Hematopoietic multipotent progenitor cell treated with erythropoietin and hydrocortisone succinate and interleukin-3 and kit ligand, for 8 days (in vitro differentiated cells): ENCODE measurements around the gene MDFIC.

Experiments used
- DNase-seq: peaks from one replicate; pipeline ENCODE4 v3.0.0-alpha.2; 2015

Gene MDFIC

DNA sequence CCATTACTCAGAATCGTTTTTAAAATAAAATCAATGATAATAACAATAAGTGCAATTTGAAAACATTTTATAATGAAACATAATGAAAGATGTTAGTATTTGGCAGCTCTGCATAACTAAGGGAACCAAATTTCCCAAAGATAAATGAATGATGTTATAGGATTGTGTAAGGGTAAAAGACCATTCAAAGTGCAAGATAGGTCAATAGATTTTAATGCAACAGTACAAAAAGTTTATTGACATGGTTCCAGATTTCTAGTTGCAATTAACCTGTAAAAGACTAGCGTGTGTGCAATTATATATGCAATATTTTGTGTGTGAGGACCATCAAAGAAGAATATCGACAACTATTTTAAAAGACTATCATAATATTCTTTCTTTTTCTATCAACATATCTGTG is 122.3 kb downstream of the MDFIC start:
- DNase-seq, result no peak

DNA sequence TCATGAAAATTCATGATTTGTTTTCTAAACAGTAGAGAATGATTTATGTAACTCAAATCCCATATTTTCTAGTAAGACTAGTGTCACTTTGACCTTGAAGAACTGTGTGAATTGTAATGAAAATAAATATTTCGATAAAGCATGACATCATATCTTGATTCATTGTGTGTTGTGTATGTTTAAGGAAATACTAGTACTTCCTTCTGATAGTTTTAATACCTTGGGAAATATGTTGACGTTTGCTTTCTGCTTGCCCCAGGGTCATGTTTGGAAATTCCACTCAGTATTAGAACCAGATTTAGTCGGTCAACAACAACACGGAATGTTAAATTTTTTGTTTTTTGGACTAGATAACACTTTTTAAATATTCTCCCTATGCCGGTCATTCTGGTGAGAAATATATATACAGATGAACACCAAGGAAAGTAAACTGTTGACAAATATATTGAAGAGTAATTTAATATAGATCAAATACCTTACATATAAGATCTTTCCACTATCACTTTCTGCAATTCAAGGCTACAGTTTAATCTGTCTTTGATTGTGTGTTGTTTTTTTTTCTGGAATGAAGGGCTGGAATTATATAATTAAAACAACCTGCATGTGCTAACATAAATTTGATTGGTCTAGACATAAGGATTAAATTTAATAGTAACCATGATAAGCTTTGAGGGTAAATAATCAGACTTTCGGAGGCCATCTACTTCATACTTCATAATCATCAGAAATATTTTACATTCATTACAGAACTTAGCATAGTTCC is 126.2 kb downstream of the MDFIC start:
- DNase-seq, result no peak

DNA sequence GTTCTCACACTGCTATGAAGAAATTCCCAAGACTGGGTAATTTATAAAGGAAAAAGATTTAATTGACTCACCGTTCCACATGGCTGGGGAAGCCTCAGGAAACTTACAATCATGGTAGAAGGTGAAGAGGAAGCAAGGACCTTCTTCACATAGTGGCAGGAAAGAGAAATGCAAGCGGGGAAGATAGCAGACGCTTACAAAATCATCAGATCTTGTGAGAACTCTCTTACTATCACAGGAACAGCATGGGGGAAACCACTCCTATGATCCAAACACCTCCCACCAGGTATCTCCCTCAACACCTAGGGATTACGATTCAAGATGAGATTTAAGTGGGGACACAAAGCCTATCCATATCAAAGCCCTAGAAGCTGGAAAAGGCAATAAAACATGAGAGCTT is 130.8 kb downstream of the MDFIC start:
- DNase-seq, result no peak

DNA sequence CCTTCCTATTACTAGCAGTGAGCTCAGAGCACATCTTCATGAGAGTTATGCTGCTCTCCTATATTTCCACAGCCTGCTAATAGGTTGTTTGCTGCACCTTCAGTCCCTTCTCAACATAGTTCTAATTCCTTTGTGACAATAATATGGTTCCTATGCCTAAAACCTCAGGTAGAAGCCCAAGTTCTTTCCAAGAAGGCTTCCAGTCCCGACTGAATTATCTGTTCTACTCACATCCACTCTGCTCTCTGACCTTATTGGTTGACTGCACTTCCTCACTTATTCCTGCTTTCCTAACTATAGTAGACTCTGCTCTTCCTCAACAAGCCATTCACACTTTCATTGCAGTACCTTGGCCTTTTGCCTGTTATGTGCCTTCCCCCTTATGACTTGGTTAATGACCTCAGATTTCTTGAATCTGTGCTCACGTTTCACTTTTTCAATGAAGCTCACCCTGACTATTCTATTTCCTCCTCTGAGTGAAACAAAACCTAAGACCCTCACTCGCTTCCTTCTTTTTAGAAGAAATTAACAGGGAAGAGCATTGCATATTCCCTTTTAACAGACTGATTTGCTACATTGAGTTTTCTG is 132.7 kb downstream of the MDFIC start:
- DNase-seq, result no peak

DNA sequence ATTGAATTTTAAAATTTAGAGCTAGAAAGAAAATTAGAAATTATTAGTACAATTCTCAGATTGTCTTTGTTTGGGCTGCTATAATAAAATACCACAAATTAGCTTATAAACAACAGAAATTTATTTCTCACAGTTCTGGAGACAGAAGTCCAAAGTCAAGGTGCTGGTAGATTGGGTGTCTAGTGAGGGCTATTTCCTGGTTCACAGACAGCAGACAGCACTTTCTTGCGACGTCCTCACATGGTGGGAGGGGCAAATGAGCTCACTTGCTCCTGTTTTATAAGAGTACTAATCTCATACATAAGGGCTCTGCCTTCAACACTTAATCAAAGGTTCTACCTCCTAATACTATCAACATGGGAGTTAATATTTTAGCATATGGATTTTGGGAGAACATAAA is 134.1 kb downstream of the MDFIC start:
- DNase-seq, result no peak

DNA sequence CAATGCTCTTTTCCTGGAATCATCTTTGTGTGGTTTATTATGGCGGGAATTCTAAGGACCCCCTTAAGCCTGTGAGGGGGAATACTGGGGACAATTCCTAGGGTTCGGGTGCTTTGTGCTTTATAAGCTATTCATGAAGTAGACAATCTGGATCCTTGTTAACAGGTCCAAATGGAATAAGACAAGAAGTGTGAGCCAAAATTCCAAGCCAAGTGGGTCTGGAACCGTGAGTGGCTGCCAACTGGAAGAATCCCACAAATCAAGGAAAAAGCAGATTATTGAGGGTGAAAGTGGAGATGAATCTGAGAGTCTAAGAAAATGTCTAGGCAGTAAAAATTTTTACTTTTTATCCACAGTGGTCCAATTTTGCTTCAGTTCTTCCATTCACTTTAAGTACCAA is 136.8 kb downstream of the MDFIC start:
- DNase-seq, result no peak

DNA sequence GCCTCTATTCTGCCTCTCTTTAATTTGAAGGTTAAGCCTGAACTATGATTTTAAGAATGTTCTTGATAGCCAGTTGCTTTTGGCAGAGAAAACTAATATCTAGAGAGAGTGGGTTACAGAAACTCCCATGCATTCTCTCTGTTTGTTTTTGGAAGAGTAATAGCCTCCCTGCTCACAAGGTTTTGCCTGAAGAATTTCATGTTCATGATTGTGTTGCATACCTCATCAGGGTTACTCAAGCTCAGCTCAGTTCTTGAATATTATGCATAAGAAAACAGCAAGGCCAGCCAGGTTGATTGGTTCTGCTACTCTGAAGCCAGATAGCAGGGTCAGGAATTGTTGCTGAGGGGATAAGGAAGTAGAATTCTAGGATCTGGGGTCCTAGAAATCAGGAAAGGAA is 137.4 kb downstream of the MDFIC start:
- DNase-seq, result no peak

DNA sequence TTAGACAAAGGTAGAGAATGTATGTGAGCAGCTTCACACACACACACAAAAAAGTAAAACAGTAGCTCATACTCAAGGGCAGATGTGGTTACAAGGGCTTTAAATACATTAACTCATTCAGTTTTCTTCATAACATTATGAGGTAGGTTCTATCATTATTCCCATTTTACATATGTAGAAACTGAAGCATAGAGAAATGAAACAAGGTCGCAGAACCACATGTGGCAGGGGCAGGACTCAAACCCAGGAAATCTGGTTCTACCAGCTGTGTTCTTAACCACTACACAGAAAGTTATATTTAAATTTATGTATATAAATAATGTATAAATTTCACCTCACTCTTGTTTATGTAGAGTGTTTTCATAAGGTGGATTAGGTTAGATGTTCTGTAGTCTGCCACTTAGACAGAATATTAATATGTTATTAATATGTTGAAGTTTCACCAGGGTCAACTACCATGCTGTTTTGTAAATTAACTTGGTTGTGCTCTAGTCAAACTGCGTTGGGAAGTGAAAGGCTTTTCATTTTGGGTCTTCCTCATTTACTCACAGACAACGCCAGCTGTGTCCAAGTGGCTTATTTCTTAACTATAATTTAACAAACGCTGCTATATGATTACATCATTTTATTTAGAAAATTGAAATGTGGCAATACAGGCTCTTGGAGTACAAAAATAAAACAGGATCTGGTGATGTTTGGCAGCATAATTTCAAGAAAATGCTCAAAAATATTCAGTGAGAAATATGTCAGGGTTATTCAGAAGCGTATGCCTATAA is 138.4 kb downstream of the MDFIC start:
- no peak for DNase-seq

DNA sequence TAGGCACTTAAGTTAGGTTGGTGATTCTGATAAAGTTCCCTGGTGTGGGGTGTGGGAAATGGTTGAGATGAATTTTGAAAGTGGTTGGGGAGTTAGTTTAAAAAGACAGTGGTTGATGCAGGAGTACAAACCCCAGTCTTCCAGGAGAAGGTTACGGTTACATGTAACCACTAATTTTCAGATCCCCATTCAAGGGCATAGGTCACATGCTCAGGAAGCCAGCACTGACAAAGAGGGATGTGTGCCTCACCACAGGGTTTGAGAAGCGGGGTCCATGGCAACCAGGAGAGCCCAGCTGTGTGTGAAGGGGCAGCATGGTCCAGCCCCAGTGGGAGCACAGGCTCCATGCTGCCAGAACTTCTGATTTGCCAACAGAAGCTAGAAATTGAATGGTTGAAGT is 144.2 kb downstream of the MDFIC start:
- no peak for DNase-seq

DNA sequence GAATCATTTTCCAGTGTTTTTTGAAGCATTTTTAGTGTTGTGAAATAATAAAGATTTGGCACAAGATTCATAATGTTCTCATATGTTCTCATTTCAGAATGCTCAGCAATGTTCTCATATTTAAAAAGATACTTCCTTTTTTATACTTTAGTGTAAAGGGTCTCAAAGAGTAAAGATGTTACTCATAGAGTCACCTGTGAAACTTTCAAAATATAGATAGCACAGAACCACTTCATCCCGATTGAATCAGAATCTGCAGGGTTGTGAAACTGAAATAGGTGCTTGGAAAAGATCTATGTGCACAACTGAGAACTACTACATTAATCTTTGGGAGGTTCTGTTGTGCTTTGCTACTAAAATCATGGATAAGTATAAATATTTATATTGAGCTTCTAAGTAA is 144.7 kb downstream of the MDFIC start:
- DNase-seq, result no peak

DNA sequence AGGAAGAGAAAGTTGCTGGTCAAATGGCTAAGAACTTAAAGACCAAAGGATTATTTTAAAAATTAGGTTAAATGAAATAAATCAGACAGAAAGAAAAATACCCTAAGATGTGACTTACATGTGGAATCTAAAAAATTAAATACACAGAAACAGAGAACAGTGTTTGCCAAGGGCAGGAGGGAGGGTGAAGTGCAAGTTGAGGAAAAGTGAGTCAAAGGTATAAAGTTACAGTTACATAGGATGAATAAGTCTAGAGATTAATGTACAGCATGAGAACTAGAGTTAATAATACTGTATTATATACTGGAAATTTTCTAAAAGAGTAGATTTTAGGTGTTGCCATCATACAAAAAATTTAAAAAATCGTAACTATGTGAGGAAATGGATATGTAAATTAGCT is 146.3 kb downstream of the MDFIC start:
- no peak for DNase-seq
